Suprapubic skin (tissue), 3 donors: ENCODE results near the gene POMGNT2.

Experiments
- EP300 ChIP-seq: sonication (generic); formaldehyde crosslinking; IDR thresholded peaks from one replicate; pipeline ENCODE4 v1.6.1; 2017; ENCODE audit warnings: antibody characterized with exemption
- POLR2A ChIP-seq, 2 donors: fragments of 450-650 bp; IDR thresholded peaks; one replicate each; pipeline ENCODE4 v1.6.1; 2017; ENCODE audit warnings: antibody characterized with exemption in 2 of 2, mild to moderate bottlenecking in 2 of 2, moderate library complexity in 2 of 2
- TF ChIP-seq, protein P1 (sequence below), 2 donors: fragments of 200-600 bp in 1 of 2; fragments of 450-650 bp in 1 of 2; sonication (generic) in 1 of 2; IDR thresholded peaks; one replicate each; pipeline ENCODE4 v1.5.1; 2016 to 2019; ENCODE audit warnings: antibody characterized with exemption in 2 of 2, mild to moderate bottlenecking in 1 of 2, moderate library complexity in 1 of 2

DNA sequence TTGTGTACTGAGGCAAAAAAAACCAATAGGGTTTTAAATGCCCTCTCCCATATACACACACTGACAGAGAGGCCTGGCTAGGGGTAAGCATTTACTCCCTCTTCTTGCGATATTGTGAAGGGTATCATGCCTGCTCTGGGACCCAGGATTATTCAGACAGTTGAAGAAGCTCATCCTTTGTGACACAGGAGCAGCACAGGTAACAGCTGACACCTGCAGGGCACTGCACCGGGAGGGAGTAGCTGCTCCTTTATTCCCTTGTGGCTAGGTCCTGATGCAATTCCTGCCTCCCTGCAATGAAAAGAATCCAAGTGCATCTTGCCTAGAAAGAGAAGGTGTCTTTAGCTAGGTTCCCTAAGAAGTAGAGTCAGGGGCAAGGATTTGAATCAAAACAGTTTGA lies 23.4 kb downstream of the POMGNT2 start:
- TF ChIP-seq, protein P1, sequence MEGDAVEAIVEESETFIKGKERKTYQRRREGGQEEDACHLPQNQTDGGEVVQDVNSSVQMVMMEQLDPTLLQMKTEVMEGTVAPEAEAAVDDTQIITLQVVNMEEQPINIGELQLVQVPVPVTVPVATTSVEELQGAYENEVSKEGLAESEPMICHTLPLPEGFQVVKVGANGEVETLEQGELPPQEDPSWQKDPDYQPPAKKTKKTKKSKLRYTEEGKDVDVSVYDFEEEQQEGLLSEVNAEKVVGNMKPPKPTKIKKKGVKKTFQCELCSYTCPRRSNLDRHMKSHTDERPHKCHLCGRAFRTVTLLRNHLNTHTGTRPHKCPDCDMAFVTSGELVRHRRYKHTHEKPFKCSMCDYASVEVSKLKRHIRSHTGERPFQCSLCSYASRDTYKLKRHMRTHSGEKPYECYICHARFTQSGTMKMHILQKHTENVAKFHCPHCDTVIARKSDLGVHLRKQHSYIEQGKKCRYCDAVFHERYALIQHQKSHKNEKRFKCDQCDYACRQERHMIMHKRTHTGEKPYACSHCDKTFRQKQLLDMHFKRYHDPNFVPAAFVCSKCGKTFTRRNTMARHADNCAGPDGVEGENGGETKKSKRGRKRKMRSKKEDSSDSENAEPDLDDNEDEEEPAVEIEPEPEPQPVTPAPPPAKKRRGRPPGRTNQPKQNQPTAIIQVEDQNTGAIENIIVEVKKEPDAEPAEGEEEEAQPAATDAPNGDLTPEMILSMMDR (IDR thresholded peaks at IDR 0.05), result no peak
- TF ChIP-seq POLR2A (IDR thresholded peaks at IDR 0.05) (no peak), EP300 (no peak)
